ENCODE results near the gene DESI1. TPM values are rescaled to one million over a fixed set of nuclear protein-coding genes. Genes with fewer than 3 reads are reported as not detected.
"Not testable (repeated sequence)": the region's sequence is repeated elsewhere in the genome, so short reads cannot be mapped to it uniquely, and the experiment has no call there.

The DESI1 gene
- total RNA-seq, 1 experiment from 2014 or later: 28.2 TPM

DNA sequence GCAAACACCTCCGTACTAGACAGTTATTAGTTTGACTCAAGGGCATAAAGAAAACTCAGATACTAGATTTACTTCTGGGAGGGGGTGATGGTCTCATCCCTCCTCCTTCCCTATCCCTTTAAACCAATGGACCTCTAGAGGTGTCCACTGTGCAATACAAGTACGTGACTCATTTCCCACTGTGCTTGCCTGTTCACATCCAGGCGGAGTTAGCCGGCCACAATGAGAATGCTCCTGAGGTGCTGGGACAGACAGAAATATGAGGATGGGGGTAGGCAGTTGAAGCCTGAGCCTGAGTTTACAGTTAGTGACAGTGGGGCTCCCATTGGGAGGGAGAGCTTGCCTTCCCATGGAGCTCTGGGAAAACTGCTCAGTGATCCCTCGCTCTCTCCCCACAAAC is 22.8 kb downstream of the DESI1 start:
- DNase-seq (ENCODE audit: low read depth, low spot score): no peak
- in situ Hi-C loops (cut with HindIII; ENCODE audit: low pct_unique_long_range_greater_than_20kb, low sequenced_read_pairs): no loop called here

DNA sequence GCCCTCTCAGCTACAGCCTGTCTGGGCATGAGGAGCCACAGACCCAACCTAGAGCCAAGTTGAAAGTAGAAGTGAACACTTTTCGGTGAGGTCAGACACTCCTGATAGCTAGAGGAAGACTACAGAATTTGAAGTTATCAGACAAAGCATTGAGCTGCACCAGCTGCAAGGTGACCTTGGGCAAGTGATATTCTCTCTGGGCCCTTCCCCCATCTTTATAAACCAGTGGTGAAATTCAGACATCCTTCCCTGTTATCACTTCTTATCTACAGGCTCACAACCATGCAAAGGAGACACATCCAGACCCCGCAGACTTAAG is 23.2 kb downstream of the DESI1 start:
- in situ Hi-C loops (cut with HindIII; ENCODE audit: low pct_unique_long_range_greater_than_20kb, low sequenced_read_pairs): no loop called here
- DNase-seq (ENCODE audit: low read depth, low spot score): no peak

DNA sequence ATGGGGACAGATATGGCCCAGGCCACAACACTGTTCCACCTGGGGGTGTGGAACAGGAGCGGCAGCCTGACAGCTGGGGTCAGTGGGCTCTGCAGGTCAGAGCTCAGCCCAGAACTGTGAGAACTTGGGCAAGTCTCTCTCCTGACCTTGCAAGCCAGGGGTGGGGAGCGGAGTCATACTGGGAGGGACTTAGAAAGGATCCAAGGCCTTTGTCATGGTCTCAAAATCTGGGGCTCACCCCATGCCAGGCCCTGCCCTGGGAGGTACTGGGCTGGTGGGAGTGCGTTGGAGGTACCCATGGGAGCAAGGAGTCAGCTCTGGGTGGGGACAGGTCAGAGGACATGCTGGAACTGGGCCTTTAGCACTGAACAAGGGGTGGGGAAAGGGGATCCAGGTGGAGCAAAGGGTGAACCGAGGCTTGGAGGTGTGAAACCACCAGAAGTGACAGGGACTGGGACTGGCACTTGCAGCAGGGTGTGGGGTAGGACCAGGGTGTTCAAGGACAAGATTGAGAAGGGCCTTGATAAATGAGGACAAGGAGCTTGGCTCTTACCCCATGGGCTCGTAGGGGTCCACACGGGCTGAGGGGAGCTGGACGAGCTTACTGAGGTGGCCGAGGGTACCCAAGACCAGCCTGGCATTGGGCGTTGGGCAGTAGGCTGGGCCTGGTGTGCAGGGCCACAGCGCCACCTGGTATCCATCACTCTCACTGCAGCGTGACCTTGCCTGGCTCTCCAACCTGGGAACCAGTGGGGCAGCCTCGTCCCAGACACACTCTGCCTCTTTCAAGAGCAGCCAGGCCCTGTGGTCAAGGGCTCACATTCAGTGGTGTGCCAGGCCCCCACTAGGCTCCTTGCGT is 23.8 kb downstream of the DESI1 start:
- peak; percentile 78 for DNase-seq (ENCODE audit: low read depth, low spot score)
- in situ Hi-C loops (cut with HindIII; ENCODE audit: low pct_unique_long_range_greater_than_20kb, low sequenced_read_pairs): no loop called here

DNA sequence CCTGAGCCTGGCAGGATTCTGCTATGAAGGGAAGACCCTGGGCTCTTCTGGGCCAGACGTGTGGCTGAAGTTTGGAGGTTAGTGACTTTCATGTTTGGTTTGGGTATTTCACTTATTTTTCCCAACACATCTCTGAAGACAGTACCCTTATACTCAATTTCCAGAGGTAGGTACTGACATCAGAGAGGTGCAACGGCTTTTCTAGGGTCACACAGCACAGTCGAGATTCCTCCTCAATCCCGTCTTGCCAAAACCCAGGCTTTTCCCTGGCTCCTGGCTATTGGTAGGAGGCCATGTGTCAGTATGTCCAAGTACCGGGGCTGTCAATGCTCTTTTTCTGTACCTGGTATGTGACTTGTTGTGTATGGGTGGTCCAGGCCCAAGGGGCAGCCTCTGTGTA is 25.1 kb downstream of the DESI1 start:
- no peak for DNase-seq (ENCODE audit: low read depth, low spot score)
- in situ Hi-C loops (cut with HindIII; ENCODE audit: low pct_unique_long_range_greater_than_20kb, low sequenced_read_pairs): no loop called here

DNA sequence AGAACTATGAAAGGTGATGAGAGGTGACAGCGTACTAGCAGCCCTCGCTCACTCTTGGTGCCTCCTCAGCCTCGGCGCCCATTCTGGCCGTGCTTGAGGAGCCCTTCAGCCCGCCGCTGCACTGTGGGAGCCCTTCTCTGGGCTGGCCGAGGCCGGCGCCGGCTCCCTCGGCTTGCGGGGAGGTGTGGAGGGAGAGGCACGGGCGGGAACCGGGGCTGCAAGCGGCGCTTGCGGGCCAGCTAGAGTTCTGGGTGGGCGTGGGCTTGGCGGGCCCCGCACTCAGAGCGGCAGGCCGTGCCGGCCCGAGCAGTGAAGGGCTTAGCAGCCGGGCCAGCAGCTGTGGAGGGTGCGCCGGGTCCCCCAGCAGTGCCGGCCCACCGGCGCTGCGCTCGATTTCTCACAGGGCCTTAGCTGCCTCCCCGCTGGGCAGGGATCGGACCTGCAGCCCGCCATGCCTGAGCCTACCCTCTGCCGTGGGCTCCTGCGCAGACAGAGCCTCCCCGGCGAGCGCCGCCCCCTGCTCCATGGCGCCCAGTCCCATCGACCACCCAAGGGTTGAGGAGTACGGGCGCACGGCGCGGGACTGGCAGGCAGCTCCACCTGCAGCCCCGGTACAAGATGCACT is 27.4 kb downstream of the DESI1 start:
- DNase-seq (ENCODE audit: low read depth, low spot score); in situ Hi-C loops (cut with HindIII; ENCODE audit: low pct_unique_long_range_greater_than_20kb, low sequenced_read_pairs): not testable (repeated sequence)

DNA sequence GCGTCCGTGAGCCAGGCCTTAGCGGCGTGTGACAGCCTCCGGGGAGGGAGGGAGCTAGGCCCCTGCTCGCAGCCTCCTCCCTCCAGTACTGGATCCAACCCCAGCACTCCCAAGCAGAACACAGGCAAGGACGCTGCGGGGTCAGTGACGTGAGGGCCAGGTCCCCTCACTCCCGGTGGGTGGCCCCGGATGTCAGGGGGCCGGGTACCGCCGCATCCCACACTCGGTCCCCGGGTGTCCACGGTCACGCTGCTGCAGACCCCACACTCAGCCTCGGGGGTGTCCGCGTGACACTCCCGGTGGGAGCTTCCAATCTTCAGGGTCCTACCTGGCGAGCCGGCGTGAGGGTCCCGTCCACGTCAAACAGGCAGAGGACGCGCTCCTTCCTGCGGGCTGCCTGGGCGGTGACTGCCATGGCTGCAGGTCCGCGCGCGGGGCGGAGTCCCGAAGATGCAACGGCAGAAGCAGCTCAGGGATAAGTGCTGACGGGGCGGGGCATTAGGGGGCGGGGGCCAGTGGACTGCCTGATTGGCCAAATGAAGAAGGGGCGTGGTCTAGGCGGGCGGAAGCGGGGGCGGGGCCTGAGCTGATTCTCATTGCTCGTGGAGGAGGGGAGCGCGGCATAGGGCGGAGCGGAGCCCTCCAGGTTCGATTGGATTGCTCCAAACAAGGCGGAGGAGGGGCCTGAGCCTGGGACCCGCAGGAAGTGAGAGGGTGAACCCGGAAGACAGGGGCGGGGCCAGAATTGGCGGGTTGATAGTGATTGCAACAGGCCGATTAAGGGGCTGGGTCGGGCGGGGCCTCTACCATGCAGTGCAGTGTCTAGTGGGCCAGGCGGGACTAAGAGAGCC is 31.2 kb downstream of the DESI1 start, which contains the start of gene PMM1:
Gene PMM1 (minus strand): TSS at position 450 of the 851 bp plus-strand sequence. CDS start 35 bp downstream, at position 415.
- in situ Hi-C loops (cut with HindIII; ENCODE audit: low pct_unique_long_range_greater_than_20kb, low sequenced_read_pairs): no loop called here
- DNase-seq (ENCODE audit: low read depth, low spot score): peak; percentile 100

DNA sequence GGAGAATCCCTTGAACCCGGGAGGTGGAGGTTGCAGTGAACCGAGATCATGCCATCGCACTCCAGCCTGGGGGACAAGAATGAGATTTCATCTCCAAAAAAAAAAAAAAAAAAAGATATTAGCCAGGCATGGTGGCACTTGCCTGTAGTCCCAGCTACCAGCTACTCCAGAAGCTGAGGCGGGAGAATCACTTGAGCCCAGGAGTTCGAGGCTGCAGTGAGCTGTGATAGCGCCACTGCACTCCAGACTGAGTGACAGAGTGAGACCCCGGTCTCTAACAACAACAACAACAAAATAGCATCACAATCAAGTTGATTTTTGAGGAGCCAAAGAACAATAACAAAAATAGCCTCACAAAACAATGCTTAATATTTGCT is 33.5 kb downstream of the DESI1 start:
- no peak for DNase-seq (ENCODE audit: low read depth, low spot score)
- in situ Hi-C loops (cut with HindIII; ENCODE audit: low pct_unique_long_range_greater_than_20kb, low sequenced_read_pairs): no loop called here

DNA sequence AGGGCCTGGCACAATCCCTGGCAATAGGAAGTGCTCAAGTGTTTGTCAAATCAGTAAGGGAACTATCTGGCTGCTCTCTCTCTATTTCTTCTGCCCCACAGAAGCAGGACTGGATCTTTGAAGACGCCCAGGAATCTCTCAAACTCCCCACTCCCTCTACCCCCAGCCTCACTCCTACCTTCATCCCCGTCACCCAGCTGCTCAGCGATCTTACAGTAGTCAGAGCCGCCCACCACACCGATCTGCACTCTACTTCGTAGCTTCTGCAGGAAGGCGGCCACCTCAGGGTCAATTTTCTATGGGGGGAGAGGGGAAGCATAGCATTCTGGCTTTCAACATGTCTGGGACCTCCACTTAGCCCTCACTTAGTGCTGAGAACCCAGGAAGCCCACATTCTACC is 34.9 kb downstream of the DESI1 start:
- in situ Hi-C loops (cut with HindIII; ENCODE audit: low pct_unique_long_range_greater_than_20kb, low sequenced_read_pairs): no loop called here
- no peak for DNase-seq (ENCODE audit: low read depth, low spot score)

DNA sequence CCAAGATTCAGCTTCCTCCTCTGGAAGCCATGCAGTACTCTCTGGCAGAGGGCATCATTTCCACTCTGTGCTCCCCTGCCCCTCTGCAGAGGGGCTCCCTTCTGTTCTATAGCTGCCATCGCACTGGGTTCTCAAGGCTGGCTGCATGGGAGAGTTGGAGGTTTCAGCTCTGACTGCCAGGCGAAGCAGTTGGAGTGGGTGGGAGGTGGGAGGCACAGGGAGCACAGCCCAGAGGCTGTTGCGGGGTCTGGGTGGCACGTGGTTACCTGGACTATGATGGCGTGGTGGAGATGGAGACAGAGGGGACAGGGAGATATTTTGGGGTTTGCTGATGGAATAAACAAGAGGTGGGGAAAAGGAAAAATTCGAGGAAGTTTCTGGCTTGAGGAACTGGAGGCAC is 36.0 kb downstream of the DESI1 start:
- no peak for DNase-seq (ENCODE audit: low read depth, low spot score)
- in situ Hi-C loops (cut with HindIII; ENCODE audit: low pct_unique_long_range_greater_than_20kb, low sequenced_read_pairs): no loop called here

DNA sequence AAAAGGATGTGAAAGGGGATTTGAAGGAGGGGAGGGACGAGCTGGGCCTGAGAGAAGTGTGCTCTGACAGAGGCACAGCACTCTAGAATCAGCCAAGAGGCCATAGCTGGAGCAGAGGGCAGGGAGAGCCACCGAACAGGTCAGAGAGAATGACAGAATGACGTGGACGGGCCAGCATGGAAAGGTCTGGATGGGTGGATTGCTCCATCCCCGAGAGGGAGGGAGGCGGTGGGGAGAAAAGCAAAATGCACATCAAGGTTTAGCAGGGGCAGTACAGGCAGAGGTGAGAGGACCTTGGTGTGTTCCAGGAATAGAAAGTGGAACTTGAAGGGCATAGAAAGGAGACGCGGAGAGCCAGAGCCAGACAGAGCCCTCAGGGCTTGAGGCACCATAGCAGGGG is 38.1 kb downstream of the DESI1 start:
- in situ Hi-C loops (cut with HindIII; ENCODE audit: low pct_unique_long_range_greater_than_20kb, low sequenced_read_pairs): no loop called here

DNA sequence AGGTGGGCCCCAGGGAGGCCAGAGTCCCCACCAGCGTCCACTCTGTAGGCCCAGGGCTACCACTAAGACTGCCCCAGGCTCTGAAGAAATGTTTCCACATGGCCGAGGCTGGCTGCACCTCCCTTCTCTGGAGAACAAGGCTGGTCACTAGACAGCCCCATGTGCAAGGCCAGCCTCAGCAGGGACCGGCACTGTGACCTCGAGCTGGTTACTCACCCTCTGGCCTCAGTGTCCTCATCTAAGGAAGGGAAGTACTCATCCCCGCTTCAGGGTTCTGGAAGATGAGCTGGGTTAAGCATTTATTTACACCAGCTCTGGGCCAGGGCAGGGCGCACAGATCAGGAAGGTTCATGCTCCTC is 40.9 kb downstream of the DESI1 start:
- no peak for DNase-seq (ENCODE audit: low read depth, low spot score)
- in situ Hi-C loops (cut with HindIII; ENCODE audit: low pct_unique_long_range_greater_than_20kb, low sequenced_read_pairs): no loop called here

More for the DNA sequence above, 38.1 kb downstream of the DESI1 start:
- DNase-seq (ENCODE audit: low read depth, low spot score): no peak

DNA sequence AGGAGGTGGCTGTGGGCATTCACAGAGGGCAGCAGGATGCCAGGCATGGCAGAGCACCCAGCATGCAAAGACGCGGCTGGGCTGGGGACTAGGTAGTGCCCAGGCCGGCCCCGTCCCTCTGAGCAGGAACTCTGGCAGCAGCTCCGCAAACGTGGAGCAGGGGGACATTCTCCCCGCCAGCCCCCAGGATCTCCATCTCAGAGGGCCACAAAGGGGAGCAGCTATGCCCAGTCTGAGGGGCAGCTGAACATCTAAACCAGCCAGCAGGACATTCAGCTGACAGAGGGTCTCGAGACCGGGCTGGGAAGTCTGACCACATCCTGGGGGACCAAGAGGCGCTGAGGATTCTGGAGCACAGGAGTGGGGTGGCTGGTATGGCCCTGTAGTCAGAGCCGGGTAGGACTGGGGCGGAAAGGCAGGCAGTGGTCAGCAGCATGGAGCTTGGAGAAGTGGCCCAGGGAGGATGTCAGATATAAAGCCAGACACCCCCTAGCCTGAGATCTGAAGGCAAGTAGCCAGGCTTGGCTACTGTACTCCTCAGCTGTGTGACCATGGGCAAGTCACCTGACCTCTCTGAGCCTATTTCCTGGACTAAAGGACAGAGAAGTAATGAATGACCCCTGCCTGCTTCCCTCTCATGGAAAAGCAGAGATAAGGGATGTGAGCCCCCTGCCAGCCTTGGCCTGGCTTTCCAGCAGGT is 41.4 kb downstream of the DESI1 start:
- no peak for DNase-seq (ENCODE audit: low read depth, low spot score)
- in situ Hi-C loops (cut with HindIII; ENCODE audit: low pct_unique_long_range_greater_than_20kb, low sequenced_read_pairs): no loop called here

DNA sequence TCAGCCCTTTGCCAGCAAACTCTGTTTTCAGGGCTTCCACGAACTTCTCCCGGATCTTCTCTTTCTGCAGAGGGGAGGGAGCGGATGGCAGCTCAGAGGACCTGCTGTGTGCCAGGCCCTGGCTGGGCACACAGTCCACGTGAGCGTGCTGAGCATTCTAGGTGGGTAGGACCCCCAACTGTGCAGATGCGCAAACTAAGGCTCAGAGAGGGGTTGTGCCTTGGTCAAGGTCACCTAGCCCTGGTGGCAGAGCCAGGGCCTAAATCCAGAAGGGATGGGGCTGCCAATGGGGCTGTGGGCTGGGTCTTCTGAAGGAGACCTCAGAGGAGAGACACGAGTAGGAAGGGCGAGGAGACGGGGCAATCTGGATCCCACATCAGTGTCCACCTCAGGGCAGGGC is 42.0 kb downstream of the DESI1 start:
- in situ Hi-C loops (cut with HindIII; ENCODE audit: low pct_unique_long_range_greater_than_20kb, low sequenced_read_pairs): no loop called here
- DNase-seq (ENCODE audit: low read depth, low spot score): no peak

DNA sequence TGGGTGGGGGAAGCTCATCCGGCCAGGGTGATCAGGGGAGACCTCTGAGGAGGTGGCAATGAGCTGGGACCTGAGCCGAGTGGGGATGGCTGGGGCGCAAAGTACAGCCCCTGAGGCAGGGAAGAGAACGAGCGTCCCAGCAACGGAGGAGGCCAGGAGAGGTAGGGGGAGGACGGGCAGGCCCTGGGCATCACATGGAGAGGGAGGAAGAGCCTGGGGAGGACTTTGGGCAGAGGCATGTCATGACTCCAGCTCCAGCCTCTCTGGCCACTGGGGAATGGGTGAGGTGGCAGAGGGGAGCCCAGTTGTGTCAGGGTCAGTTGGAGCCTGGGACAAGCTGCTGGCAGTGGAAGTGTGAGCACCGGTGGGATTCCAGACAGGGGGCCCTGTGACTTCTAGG is 42.7 kb downstream of the DESI1 start:
- in situ Hi-C loops (cut with HindIII; ENCODE audit: low pct_unique_long_range_greater_than_20kb, low sequenced_read_pairs): no loop called here
- no peak for DNase-seq (ENCODE audit: low read depth, low spot score)

DNA sequence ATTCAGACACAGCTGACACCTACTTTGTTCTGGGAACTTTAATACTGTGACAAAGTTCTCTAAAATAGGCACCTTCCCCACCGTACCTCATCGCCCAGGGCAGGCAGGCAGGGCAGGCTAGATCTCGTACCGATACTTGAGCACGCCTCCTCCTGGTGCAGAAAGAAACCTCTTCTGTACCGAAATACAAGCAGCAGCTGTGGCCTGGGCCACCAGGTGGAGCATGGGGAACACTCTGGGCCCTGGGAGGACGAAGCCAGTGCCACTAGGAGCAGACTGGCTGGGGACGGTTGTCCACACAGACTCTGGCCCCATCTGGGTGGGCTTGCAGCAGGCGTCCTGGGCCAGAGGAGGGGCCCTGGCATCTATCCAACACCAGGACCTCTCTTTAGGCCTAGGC is 44.0 kb downstream of the DESI1 start:
- in situ Hi-C loops (cut with HindIII; ENCODE audit: low pct_unique_long_range_greater_than_20kb, low sequenced_read_pairs): no loop called here
- peak; percentile 79 for DNase-seq (ENCODE audit: low read depth, low spot score)

DNA sequence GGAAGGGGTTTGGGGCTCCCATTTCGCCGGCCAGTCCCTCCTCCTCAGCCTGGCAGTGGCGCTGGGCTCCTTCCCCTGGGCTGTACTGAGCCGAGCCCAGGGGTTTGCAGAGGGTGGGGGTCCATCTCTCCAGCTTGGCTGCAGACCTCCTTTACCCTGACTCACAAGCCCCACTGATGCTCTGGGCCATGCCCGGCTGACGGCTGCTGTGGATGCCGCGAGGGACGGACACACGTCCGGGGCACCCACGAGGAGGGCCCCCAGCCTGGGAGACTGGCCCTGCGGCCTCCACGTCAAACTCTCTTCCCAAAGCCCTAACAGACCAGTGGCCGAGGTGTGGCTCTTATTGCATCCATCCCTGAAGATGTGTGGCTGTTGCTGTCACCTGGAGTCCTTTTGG is 45.3 kb downstream of the DESI1 start:
- no peak for DNase-seq (ENCODE audit: low read depth, low spot score)
- in situ Hi-C loops (cut with HindIII; ENCODE audit: low pct_unique_long_range_greater_than_20kb, low sequenced_read_pairs): no loop called here

DNA sequence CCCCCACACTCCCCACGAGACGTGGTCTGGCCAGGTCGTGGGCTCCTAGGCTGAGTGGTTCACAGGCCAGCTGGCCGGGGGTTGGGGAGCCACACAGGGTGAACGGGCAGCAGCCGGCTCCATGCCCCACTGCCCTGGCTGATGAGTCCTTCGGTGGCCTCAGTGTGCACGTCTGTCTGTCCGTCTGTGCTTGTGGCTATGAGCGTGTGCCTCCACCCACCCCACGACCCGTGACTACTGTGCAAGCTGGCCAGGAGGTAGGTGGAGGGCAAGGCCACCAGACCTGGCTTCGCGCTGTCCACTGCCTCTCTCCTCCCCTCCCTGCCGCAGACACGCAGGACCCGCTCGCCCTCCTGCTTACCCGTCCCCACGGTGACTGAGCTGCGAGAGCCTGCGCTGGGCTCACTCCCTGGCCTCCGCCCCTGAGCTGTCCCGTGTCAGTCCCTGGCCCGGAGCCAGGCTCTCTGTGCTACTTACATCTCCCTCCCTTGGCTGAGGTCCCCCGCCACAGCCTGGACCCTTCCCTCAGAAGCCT is 45.9 kb downstream of the DESI1 start:
- in situ Hi-C loops (cut with HindIII; ENCODE audit: low pct_unique_long_range_greater_than_20kb, low sequenced_read_pairs): no loop called here
- DNase-seq (ENCODE audit: low read depth, low spot score): no peak

DNA sequence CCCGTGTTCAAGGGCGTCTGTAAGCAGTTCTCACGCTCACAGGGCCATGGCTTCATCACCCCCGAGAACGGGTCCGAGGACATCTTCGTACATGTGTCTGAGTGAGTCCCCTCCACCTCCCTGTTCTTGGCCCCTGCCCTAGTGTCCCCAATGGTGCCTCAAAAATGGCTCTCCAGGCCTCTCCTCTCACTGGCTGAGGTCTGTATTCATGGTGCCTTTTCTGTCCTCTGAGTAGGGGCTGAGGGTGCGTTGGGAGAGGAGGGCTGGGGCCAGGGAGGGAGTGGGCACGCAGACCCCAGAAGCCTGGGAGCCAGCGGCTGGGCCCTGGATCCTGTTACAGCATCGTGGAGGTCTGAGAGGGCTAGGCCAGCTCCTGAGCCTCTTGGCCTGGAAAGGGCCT is 47.2 kb downstream of the DESI1 start:
- DNase-seq (ENCODE audit: low read depth, low spot score): no peak
- in situ Hi-C loops (cut with HindIII; ENCODE audit: low pct_unique_long_range_greater_than_20kb, low sequenced_read_pairs): no loop called here
